OCI-LY1 (cell line): ENCODE data around the gene ACSL4.

Experiments used
- CTCF ChIP-seq: fragments of 200-600 bp; sonication (generic), shearing (Covaris generic); IDR thresholded peaks from 2 replicates; pipeline ENCODE4 v1.5.1; 2017; ENCODE audit warnings: mild to moderate bottlenecking, antibody characterized with exemption, low read length, moderate library complexity, mixed read lengths
- EZH2 ChIP-seq: fragments of 200-600 bp; sonication (generic), shearing (Covaris generic); IDR thresholded peaks from 2 replicates; pipeline ENCODE4 v1.8.0; 2017; ENCODE audit warnings: borderline replicate concordance, mixed run types, mild to moderate bottlenecking, antibody characterized with exemption, low read length, moderate library complexity, mixed read lengths

DNA sequence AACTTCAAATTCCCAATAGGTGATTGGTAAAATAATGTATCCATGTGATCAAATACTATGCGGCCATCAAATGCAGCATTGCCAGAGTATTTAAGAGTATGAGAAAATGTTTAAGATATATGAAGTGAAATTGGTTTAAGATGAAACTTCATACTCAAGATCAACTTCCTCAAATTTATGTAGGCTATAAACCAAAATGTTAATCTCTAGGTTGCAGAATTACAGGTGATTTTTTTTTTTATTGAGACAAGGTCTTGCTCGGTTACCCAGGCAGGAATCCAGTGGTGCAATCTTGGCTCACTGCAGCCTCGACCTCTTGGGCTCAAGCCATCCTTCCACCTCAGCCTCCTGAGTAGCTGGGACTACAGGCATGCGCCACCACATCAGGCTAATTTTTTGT, 25.3 kb downstream of the ACSL4 start:
- TF ChIP-seq EZH2 (no peak), CTCF (no peak)
